HepG2 (cell line): ENCODE data around the gene TFCP2L1. TPM values are rescaled to one million over a fixed set of nuclear protein-coding genes. Genes with fewer than 3 reads are reported as not detected.
A peak's percentile ranks its signal among the peaks of the same experiment; 100 is the strongest.

Experiments
- DBP ChIP-seq: sonication (generic); formaldehyde crosslinking; IDR thresholded peaks from 2 replicates; pipeline ENCODE4 v1.4.0; 2020; ENCODE audit warnings: missing genetic modification reagents; ENCODE audit errors: not compliant biosample characterization
- DZIP1 ChIP-seq: sonication (generic); formaldehyde crosslinking; IDR thresholded peaks from 2 replicates; pipeline ENCODE4 v1.5.0; 2020; ENCODE audit warnings: mild to moderate bottlenecking, missing genetic modification reagents
- ETV6 ChIP-seq: sonication (generic); formaldehyde crosslinking; conservative IDR thresholded peaks from 2 replicates; pipeline ENCODE4 v1.4.0; 2020; ENCODE audit warnings: missing genetic modification reagents
- FIP1L1 ChIP-seq: fragments of 200-400 bp; formaldehyde crosslinking; IDR thresholded peaks from 2 replicates; pipeline ENCODE4 v1.6.1; 2018; ENCODE audit warnings: low read depth, mild to moderate bottlenecking, low read length, moderate library complexity, borderline replicate concordance; ENCODE audit not compliant: insufficient read depth
- MNT ChIP-seq: fragments of 450-650 bp; IDR thresholded peaks from 2 replicates; pipeline ENCODE4 v1.6.1; 2016
- NFYC ChIP-seq: IDR thresholded peaks from 2 replicates; pipeline ENCODE4 v1.6.1; 2016; ENCODE audit warnings: missing genetic modification reagents, missing compliant biosample characterization
- PHF21A ChIP-seq: sonication (generic); formaldehyde crosslinking; IDR thresholded peaks from 2 replicates; pipeline ENCODE4 v1.5.0; 2020; ENCODE audit warnings: mild to moderate bottlenecking, missing genetic modification reagents
- REL ChIP-seq: sonication (generic); formaldehyde crosslinking; conservative IDR thresholded peaks from 2 replicates; pipeline ENCODE4 v1.8.0; 2022; ENCODE audit warnings: mild to moderate bottlenecking, missing genetic modification reagents, moderate library complexity
- SYNCRIP ChIP-seq: fragments of 200-400 bp; formaldehyde crosslinking; IDR thresholded peaks from 2 replicates; pipeline ENCODE4 v1.6.1; 2018; ENCODE audit warnings: mild to moderate bottlenecking, low read depth, low read length; ENCODE audit not compliant: insufficient read depth
- TAF1 ChIP-seq: sonication (generic); formaldehyde crosslinking; IDR thresholded peaks from 2 replicates; pipeline ENCODE4 v1.4.0; 2020; ENCODE audit warnings: missing genetic modification reagents
- TEAD3 ChIP-seq: optimal IDR thresholded peaks from 2 replicates; pipeline ENCODE3; 2016; ENCODE audit warnings: borderline replicate concordance
- USF2 ChIP-seq, 2 experiments: sonication (generic) in 1 of 2; formaldehyde crosslinking in 1 of 2; IDR thresholded peaks; 2 replicates each; pipeline versions ENCODE4 v1.5.1 to v1.6.1; 2011 to 2020; ENCODE audit warnings: borderline replicate concordance in 1 of 2, low read depth in 1 of 2, low read length in 1 of 2, mild to moderate bottlenecking in 1 of 2, missing genetic modification reagents in 1 of 2, moderate library complexity in 1 of 2
- ZGPAT ChIP-seq: IDR thresholded peaks from 2 replicates; pipeline ENCODE4 v1.6.1; 2016; ENCODE audit warnings: mild to moderate bottlenecking
- ZNF850 ChIP-seq: sonication (generic); formaldehyde crosslinking; conservative IDR thresholded peaks from 2 replicates; pipeline ENCODE4 v1.9.0; 2021; ENCODE audit warnings: mild to moderate bottlenecking, missing genetic modification reagents
- ZNF883 ChIP-seq: sonication (generic); formaldehyde crosslinking; IDR thresholded peaks from 2 replicates; pipeline ENCODE4 v1.5.1; 2020; ENCODE audit warnings: mild to moderate bottlenecking, missing genetic modification reagents; ENCODE audit errors: not compliant biosample characterization
- polyA plus RNA-seq, 8 experiments: library from polyadenylated mRNA; depleted of rRNA in 3 of 8; stranded (reverse) in 7 of 8; unstranded in 1 of 8; fragments of >200 nt; fragmentation: Illumina TruSeq in 4 of 8; extraction: Trizol in 4 of 8; gene quantifications; 2 replicates each; pipeline versions ENCODE4 v1.2.1 to v1.2.3, GENCODE V29; 2011 to 2016; ENCODE audit warnings: low read depth in 4 of 8, missing spikeins in 1 of 8, mixed read lengths in 1 of 8; ENCODE audit not compliant: insufficient read depth in 1 of 8
- total RNA-seq, 5 experiments: library from RNA; depleted of rRNA; stranded (reverse); fragments of >200 nt; fragmentation: Illumina TruSeq; extraction: Trizol; gene quantifications; 2 replicates each; pipeline ENCODE4 v1.2.3, GENCODE V29; 2016; ENCODE audit warnings: low read depth in 1 of 5

Gene TFCP2L1
- total and polyA plus RNA-seq, 2 of the 13 experiments (the other 11 are each of a cell fraction or from before 2014, with no cell fraction given) = under 0.01 TPM; not detected in 1

- TF ChIP-seq DZIP1 (no peak), SYNCRIP (no peak), ZGPAT (no peak), NFYC (CRISPR knock-in tag) (no peak), ZNF883 (no peak), TAF1 (no peak), ZNF850 (no peak), USF2 (IDR thresholded peaks at IDR 0.05; ENCODE audit: low read depth, low read length) (no peak), USF2 (CRISPR knock-in tag; IDR thresholded peaks at IDR 0.05; ENCODE audit: borderline replicate concordance) (no peak), FIP1L1 (no peak), PHF21A (CRISPR knock-in tag) (no peak), TEAD3 (CRISPR knock-in tag) (peak; percentile 43), DBP (CRISPR knock-in tag) (no peak), MNT (no peak), ETV6 (CRISPR knock-in tag) (no peak), REL (no peak)
Observed at GRCh38 chr2:121184248-121184862, 100.6 kb downstream of the TFCP2L1 start (continued).
